Stimulated activated naive CD8-positive, alpha-beta T cell treated with anti-CD3 and anti-CD28 coated beads, Interleukin-15, amount 100 ng/mL, for 72 hours (primary cell): ENCODE data around the gene SUGCT.

Experiments
- ATAC-seq: fragments of 150-1000 bp; cut with Tn5 transposase; 2 replicates; pipeline ENCODE4 v1.10.0; 2021; ENCODE audit warnings: mild to moderate bottlenecking, moderate library complexity
- DNase-seq, 2 donors: peaks; one replicate each; pipeline ENCODE4 v3.0.0; 2021 to 2022
- H3K27ac Mint-ChIP-seq, 2 donors: one replicate each; pipeline ENCODE4 v1.8.0; 2022; ENCODE audit warnings: mild to moderate bottlenecking in 2 of 2, mixed read lengths in 2 of 2, moderate library complexity in 2 of 2
- H3K27me3 Mint-ChIP-seq: one replicate; pipeline ENCODE4 v1.8.0; 2022; ENCODE audit warnings: mixed read lengths
- H3K4me1 Mint-ChIP-seq: one replicate; pipeline ENCODE4 v1.8.0; 2022; ENCODE audit warnings: mild to moderate bottlenecking, mixed read lengths
- H3K4me3 Mint-ChIP-seq, 2 donors: one replicate each; pipeline ENCODE4 v1.8.0; 2022; ENCODE audit warnings: mild to moderate bottlenecking in 2 of 2, mixed read lengths in 2 of 2, moderate library complexity in 1 of 2
- H3K9me3 Mint-ChIP-seq, 2 donors: one replicate each; pipeline ENCODE4 v1.8.0; 2022; ENCODE audit warnings: mixed read lengths in 2 of 2

SUGCT gene

GRCh38 chr7:40782836-40783235 lies 648.0 kb downstream of the SUGCT start:
- DNase-seq (no peak), ATAC-seq (no peak)
- Mint-ChIP-seq H3K4me1 (no peaks in the 10 kb centered on the region), H3K9me3 (no peaks in the 10 kb centered on the region), H3K4me3 (no peak overlapping the region), H3K27ac (no peak overlapping the region), H3K27me3 (no peaks in the 10 kb centered on the region)

DNA sequence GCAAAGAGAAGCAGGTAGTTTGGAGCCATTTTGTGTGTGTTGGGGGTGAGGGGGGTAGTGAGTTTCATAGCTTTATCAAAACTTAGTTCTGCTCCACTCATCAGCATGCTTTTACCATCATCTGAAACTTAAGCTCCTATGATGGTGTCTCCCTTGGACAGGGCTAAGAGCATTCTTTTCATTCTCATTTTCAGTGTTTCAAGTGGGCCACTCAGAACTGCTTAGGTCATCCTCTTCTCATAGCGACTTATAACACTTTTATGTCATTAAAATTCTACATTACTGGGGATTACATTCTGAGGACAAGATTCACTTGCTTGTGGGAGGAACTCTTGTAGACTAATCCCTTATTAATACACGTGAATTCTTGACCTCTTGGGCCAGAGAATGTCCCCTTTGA lies 649.4 kb downstream of the SUGCT start:
- H3K4me1 Mint-ChIP-seq = no peaks in the 10 kb centered on the region
- ATAC-seq = no peak
- no peaks in the 10 kb centered on the region for H3K27me3 Mint-ChIP-seq
- no peak for DNase-seq
- no peak overlapping the region for H3K4me3 Mint-ChIP-seq
- no peaks in the 10 kb centered on the region for H3K9me3 Mint-ChIP-seq
- H3K27ac Mint-ChIP-seq = no peak overlapping the region

DNA sequence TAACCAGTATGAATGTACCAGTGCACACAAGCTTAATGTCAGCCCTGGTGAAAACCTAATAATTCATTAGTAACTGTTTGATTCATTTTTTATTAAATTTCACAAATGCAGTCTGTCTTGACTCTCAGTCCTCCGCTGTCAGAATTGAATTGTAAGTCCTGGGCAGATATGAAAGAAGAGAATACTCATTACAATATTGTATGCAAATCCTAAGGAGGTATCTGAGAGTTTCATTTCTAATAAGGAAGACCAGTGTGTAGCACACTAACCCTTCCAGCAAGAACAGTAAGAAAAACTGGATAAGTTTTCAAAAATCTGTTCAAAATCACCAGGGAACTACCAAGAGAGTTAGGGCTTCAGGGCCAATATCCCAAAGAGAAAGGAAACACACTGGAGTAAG lies 652.1 kb downstream of the SUGCT start:
- Mint-ChIP-seq H3K9me3 (no peaks in the 10 kb centered on the region), H3K27ac (no peak overlapping the region), H3K27me3 (no peaks in the 10 kb centered on the region), H3K4me3 (no peak overlapping the region), H3K4me1 (no peaks in the 10 kb centered on the region)
- ATAC-seq (no peak), DNase-seq (no peak)

DNA sequence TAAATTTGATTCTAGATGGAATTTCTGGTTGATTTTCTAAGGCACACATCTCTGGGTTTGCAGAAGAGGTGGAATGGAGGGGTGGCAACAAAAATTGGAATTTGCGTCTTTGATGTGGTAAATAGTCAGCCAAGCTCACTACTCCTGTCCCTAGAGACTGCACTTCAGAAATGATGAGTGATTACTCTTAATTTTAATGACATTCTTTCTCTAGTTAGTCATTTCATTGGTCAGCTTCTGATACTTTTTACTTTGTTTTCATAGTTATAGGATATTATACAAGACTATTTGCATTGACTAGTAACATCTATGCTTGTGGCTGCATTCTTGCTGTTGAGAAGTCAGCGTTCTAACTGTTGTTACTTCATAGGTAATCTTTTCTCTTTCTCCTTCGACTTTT lies 658.3 kb downstream of the SUGCT start:
- no peak for ATAC-seq
- no peak for DNase-seq
- H3K4me1 Mint-ChIP-seq = no peaks in the 10 kb centered on the region
- H3K9me3 Mint-ChIP-seq = no peaks in the 10 kb centered on the region
- H3K27ac Mint-ChIP-seq = no peak overlapping the region
- no peak overlapping the region for H3K4me3 Mint-ChIP-seq
- H3K27me3 Mint-ChIP-seq = no peaks in the 10 kb centered on the region

DNA sequence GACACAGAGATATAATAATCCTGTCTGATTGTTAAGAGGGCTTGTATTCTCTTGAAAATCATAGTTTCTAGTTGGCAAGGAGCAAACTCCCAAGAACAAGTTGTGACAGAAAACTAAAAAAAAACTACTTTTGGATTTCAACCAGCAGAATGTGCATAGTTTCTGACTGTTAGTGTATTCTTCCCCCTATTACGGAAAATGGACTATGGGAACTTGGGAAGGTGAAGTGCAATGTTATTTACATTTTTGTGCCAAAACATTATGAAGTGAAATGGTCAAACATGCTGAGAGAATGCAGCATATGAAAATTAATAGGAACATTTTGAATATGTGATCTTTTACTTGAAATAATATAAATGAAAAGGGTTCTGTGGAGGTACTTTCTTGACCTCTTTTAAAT lies 660.8 kb downstream of the SUGCT start:
- no peak overlapping the region for H3K4me3 Mint-ChIP-seq
- H3K4me1 Mint-ChIP-seq = no peaks in the 10 kb centered on the region
- ATAC-seq (no peak), DNase-seq (no peak)
- no peaks in the 10 kb centered on the region for H3K27me3 Mint-ChIP-seq
- H3K9me3 Mint-ChIP-seq = no peaks in the 10 kb centered on the region
- H3K27ac Mint-ChIP-seq = no peak overlapping the region

GRCh38 chr7:40796723-40797122 lies 661.9 kb downstream of the SUGCT start:
- no peak overlapping the region for H3K4me3 Mint-ChIP-seq
- no peaks in the 10 kb centered on the region for H3K9me3 Mint-ChIP-seq
- ATAC-seq = no peak
- DNase-seq = no peak
- no peak overlapping the region for H3K27ac Mint-ChIP-seq
- H3K4me1 Mint-ChIP-seq = no peaks in the 10 kb centered on the region
- H3K27me3 Mint-ChIP-seq = no peaks in the 10 kb centered on the region

GRCh38 chr7:40798613-40799012 lies 663.8 kb downstream of the SUGCT start:
- no peak for ATAC-seq
- no peak for DNase-seq
- no peak overlapping the region for H3K27ac Mint-ChIP-seq

GRCh38 chr7:40799493-40800403 lies 664.9 kb downstream of the SUGCT start:
- Mint-ChIP-seq H3K4me3 (no peak overlapping the region), H3K9me3 (no peaks in the 10 kb centered on the region), H3K27me3 (no peaks in the 10 kb centered on the region), H3K27ac (no peak overlapping the region), H3K4me1 (no peaks in the 10 kb centered on the region)
- DNase-seq = no peak
- ATAC-seq = no peak

More at GRCh38 chr7:40798613-40799012, 663.8 kb downstream of the SUGCT start:
- no peaks in the 10 kb centered on the region for H3K9me3 Mint-ChIP-seq
- H3K4me3 Mint-ChIP-seq = no peak overlapping the region
- no peaks in the 10 kb centered on the region for H3K27me3 Mint-ChIP-seq
- no peaks in the 10 kb centered on the region for H3K4me1 Mint-ChIP-seq

DNA sequence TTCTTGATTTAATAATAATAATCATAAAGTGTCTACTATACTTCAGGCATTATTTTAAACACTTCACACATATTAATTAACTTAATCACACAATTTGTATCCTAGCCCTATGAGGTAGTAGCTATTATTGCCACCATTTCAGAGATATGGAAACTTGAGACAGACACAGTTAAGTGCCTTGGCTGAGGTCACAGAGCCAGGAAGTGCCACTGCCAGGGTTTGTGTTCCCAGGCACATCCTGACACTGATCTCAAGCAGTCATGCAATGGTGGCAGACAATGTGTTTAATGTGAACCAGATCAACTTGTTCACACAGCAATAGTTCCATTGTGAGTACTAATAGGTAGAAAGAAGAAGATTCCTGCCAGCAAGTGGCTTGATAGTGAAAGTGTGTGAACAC lies 666.0 kb downstream of the SUGCT start:
- no peak overlapping the region for H3K27ac Mint-ChIP-seq
- no peaks in the 10 kb centered on the region for H3K27me3 Mint-ChIP-seq
- no peaks in the 10 kb centered on the region for H3K9me3 Mint-ChIP-seq
- DNase-seq (no peak), ATAC-seq (no peak)
- no peak overlapping the region for H3K4me3 Mint-ChIP-seq
- no peaks in the 10 kb centered on the region for H3K4me1 Mint-ChIP-seq

DNA sequence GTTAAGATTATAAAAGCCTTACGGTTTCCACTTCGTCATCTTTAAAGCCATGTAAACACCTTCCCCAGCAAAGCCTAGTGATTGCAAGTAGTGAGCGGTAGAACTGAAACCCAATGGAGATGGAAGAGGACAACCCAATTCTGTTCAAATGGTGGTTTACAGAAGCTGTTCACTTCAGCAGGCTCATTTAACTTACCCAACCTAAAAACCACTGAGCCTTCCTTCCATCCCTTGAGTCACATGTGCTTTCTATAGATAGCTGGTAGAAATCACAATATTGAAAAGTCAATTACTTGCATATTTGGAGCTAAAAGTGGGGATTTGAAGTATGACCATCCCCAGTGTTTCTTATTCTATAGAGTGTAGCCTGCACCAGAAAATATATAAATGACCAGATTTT lies 667.7 kb downstream of the SUGCT start:
- Mint-ChIP-seq H3K27me3 (no peaks in the 10 kb centered on the region), H3K4me1 (no peaks in the 10 kb centered on the region), H3K4me3 (no peak overlapping the region), H3K9me3 (no peaks in the 10 kb centered on the region), H3K27ac (no peak overlapping the region)
- DNase-seq = no peak
- ATAC-seq = no peak

GRCh38 chr7:40804477-40805215 lies 669.8 kb downstream of the SUGCT start:
- no peak for DNase-seq
- no peak overlapping the region for H3K27ac Mint-ChIP-seq

GRCh38 chr7:40805361-40805760 lies 670.6 kb downstream of the SUGCT start:
- H3K27ac Mint-ChIP-seq = no peak overlapping the region
- no peak overlapping the region for H3K4me3 Mint-ChIP-seq
- no peaks in the 10 kb centered on the region for H3K4me1 Mint-ChIP-seq
- H3K9me3 Mint-ChIP-seq = no peaks in the 10 kb centered on the region
- no peak for DNase-seq
- no peak for ATAC-seq
- no peaks in the 10 kb centered on the region for H3K27me3 Mint-ChIP-seq

More at GRCh38 chr7:40804477-40805215, 669.8 kb downstream of the SUGCT start:
- ATAC-seq = no peak
- Mint-ChIP-seq H3K4me1 (no peaks in the 10 kb centered on the region), H3K9me3 (no peaks in the 10 kb centered on the region), H3K4me3 (no peak overlapping the region), H3K27me3 (no peaks in the 10 kb centered on the region)

DNA sequence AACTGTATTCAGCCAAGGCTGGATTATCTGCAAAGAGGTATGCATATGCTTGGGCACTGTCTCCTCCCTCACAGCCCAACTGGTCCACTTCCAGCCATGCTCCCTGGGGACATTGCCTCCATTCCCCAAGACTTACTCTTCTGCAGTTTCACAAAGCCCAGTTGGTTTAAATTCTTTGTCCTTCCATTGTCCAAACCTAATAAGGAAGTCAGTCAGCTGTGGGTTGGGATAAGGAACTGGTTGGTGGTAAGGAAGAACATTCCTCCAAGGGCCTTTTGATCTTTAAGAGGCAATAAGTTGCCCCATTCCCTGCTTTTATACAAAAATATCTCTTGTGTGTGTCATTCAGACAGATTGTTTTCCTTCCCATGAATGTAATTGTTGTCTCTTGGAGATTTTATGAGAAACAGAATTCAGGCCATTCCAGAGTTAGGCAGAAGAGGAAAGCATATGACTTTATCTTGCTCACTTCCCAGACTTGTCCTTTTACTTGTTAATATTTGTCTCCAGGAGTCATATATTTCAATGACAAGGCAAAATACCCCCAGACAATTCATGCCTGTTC lies 673.7 kb downstream of the SUGCT start:
- Mint-ChIP-seq H3K27ac (no peak overlapping the region), H3K4me3 (no peak overlapping the region), H3K9me3 (peaks cover 21 to 22% of the 10 kb centered on the region in 2 donors), H3K27me3 (no peaks in the 10 kb centered on the region), H3K4me1 (no peaks in the 10 kb centered on the region)
- no peak for DNase-seq
- ATAC-seq = no peak

- H3K9me3 Mint-ChIP-seq = peaks cover 21 to 23% of the 10 kb centered on the region in 2 donors
- no peak overlapping the region for H3K27ac Mint-ChIP-seq
- ATAC-seq (no peak), DNase-seq (no peak)
- H3K27me3 Mint-ChIP-seq = no peaks in the 10 kb centered on the region
- H3K4me1 Mint-ChIP-seq = no peaks in the 10 kb centered on the region
- H3K4me3 Mint-ChIP-seq = no peak overlapping the region
Measured at GRCh38 chr7:40810274-40810673, 675.5 kb downstream of the SUGCT start.

- Mint-ChIP-seq H3K4me3 (no peak overlapping the region), H3K27me3 (no peaks in the 10 kb centered on the region), H3K4me1 (no peaks in the 10 kb centered on the region), H3K9me3 (peaks cover 21 to 29% of the 10 kb centered on the region in 2 donors), H3K27ac (no peak overlapping the region)
- no peak for ATAC-seq
- no peak for DNase-seq
Measured at GRCh38 chr7:40811666-40812065, 676.9 kb downstream of the SUGCT start.

DNA sequence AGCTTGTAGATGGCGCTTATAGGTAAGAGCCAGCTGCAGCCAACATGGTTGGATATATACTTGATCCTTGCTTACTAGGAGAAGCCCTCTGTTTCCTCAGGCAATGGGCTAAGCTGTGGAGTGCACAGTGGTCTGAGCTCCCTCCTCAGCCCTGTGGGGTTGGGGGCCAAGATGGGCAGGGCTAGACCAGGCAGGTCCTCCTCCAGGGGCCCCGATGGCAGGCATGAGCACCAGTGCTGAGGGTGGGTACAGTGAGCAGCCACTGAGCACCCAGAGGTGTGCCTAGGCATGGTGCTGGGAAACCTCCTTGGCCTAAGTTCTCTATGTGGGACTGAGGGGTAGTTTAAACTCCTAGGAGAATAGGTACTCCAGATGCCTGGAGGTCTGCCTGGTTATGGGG lies 680.2 kb downstream of the SUGCT start:
- no peak overlapping the region for H3K27ac Mint-ChIP-seq

More for the DNA sequence above, 680.2 kb downstream of the SUGCT start:
- Mint-ChIP-seq H3K9me3 (peaks cover 21 to 29% of the 10 kb centered on the region in 2 donors), H3K4me3 (no peak overlapping the region), H3K4me1 (no peaks in the 10 kb centered on the region), H3K27me3 (no peaks in the 10 kb centered on the region)
- DNase-seq (no peak), ATAC-seq (no peak)
